GM15510 (cell line): ENCODE measurements around the gene GMDS.

Experiments used
- POLR2A ChIP-seq: IDR thresholded peaks from 3 replicates; pipeline ENCODE4 v1.6.1; 2011; ENCODE audit warnings: borderline replicate concordance; ENCODE audit not compliant: insufficient read length; ENCODE audit errors: extremely low read depth

Gene GMDS

DNA sequence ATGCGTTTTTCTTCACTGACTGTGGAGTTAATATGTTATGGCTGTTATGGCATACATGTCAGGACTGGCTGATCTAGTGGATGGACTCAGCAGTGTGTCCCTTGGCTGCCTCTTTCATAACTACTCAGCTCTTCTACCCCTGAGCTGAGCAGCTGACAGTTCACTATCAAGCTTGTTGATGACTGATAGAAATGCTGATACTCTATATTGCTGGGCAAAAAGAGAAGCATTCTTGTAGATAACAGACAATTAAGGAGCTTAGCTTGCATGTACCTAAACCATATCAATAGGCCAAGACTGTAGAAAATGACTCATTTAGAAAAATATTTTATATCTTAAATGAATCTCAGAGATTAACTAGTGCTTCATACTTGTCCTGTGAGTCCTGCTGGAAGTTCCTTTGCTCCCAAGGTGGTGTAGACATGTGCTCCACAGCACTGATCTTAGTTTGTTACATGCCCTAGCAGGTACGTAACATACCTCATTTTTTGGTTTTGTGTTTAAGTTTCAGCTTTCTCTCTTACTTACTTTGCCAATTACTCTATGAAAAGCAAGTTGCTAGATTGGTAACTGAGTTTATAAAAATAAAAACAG is 236.9 kb downstream of the GMDS start:
- TF ChIP-seq POLR2A, result no peak

DNA sequence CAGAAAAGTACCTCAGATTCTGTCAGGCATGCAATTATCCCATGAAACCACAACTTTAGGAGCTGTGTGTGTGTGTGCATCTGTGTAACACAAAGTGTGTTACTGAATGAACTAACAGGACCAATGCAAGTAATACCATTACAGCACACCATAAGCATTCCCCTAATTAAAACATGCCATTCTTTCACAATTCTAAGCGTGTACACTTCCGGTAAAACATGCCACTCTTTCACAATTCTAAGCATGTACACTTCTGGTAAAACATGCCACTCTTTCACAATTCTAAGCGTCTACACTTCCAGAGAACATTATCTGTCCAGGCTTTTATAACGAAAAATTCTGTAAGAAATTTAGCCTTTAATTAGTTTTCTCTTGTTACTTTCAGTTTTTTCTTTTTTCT is 238.2 kb downstream of the GMDS start:
- no peak for TF ChIP-seq POLR2A

DNA sequence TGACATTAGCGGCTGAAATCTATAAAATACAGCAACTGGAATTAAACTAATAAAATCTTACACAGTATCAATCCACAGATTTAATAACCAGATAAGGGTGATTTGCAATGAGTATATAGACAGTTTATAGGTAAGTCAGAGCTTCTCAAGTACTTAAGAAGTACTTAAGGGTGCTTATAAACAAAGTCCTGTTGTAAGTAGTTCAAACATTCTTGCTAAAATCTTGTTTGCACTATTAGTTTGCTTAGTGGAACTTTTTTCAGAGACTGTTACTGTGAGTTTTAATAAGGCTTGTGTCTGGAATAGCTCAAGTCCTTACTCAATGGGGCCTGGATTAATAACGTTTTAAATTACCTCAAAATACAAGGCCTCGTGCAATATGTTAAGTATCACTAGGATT is 240.5 kb downstream of the GMDS start:
- no peak for TF ChIP-seq POLR2A

DNA sequence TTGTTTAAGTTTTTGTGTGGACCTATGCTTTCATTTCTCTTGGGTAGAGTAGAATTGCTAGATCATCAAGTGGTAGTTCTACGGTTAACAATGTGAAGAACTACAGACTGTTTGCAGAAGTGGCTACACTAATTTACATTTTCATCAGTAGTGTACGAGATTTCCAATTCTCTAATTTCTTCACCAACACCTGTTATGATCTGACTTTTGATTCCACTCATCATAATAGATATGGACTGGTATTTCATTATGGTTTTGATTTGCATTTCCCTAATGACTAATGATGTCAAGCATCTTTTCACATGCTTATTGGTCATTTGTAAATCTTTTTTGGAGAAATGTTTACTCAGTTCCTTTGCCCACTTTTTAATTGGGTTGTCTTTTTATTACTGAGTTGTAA is 244.4 kb downstream of the GMDS start:
- no peak for TF ChIP-seq POLR2A

DNA sequence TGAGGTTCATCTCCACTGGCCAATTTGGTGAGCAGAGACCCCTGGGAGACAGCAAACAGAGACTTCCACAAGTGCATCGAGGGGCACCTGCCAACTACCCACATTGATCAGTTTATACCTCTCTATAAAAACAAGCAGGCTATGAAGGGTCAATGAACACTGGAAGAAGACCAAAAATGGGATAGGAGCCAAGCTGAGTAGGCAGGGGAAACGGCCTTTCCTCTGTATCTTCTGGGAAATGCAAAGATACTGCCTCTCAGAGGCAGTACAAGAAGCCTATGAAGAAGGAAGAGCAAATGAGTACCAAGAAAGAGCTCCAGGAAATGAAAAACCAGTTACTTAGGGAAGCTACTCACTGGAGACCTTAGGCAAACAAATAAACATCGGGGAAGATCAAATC is 247.7 kb downstream of the GMDS start:
- no peak for TF ChIP-seq POLR2A

DNA sequence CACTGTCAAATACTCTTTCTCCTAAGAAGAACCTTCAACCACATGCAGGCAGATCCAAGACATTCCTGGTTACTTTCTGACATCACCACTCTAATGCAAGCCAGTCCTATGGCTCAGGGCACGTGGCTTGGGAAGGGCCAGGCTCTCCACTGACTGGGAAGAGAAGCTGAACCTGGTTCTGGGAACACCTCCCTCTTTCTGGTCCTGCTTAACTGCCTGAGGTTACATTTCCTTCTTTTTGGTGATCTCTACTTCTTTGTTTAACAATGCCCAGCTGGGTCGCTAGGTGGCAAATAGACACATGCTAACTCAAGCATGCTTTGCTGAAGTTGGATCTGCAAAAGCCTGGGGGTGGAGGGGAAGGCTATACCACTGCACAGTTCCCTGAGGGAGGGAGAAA is 249.8 kb downstream of the GMDS start:
- no peak for TF ChIP-seq POLR2A

DNA sequence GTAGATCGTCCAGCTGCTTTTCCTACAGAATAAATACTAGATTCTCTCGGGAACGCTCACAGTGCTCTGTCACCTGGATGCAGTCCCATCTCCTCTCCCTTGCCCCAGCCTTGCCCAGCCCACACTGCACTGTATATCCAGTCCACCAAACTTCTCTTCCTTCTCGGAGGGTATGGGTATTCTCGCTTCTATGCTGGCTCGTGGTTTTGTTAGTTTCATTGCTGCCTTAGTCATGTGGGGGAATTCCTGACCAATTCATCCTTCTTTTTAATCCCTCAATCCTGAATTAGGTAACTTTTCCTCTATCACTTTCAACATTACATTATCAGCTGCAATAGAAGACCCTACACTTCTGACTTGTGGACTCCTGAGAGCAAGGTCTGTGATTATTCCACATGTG is 252.4 kb downstream of the GMDS start:
- TF ChIP-seq POLR2A, result no peak

DNA sequence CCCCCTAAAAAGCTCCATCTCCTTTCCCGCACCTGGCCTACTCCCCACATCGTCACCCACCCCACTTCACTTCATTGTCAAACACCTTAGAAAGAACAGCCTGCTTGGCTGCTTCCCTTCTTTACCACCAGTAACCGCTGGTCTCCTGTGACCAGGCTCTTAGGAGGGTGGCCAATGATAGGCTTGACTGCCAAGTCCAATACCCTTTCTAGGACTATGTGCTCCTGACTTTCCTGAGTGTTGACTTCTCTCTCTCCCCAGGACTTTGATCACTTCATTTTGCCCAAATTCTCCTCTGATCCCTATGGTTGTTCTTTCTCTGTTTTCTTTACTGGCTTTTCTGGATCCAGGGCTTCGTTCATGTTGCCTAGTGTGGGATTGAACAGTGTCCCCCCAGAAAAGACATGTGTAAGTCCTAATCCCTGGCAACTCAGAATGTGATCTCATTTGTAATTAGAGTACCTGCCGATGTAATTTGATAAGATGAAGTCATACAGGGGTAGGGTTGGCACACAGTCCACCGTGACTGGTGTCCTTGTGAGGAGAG is 254.0 kb downstream of the GMDS start:
- TF ChIP-seq POLR2A, result no peak

DNA sequence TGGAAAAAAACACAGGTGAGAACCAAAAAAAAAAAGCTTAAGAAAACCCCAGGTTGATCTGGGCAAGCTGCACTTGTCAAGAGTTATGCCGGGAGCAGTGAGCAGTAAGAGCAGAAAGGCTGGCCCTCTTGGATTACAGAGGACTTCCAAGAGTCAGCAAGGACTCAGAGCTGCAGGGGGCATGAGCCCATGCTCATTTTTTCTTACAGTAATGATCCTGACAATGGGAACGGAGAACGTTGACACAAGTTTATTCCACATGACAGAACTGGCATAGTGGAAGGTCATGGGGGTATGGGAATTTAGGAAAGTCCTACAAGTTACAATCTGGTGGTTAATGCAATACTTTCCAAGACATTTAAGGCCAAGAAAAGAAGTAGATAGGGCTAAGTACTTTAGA is 256.6 kb downstream of the GMDS start:
- TF ChIP-seq POLR2A, result no peak

DNA sequence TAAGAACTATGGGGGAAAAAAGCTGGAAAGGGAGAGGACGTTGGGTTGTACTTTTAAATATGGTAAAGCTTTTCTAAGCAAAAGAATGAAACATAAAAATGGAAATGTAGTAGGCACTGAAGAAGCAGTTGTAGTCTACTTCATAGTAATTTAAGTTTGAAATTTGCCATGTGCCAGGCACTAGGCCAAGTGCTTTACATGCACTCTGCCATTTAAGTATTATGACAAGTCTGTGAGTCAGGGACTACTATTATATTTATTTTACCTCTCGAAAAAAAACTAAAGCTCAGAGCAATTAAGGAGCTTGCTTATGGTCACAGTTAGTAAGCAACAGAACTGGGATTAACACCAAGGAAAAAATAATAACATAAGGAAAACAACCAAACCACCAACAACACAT is 257.8 kb downstream of the GMDS start:
- no peak for TF ChIP-seq POLR2A

DNA sequence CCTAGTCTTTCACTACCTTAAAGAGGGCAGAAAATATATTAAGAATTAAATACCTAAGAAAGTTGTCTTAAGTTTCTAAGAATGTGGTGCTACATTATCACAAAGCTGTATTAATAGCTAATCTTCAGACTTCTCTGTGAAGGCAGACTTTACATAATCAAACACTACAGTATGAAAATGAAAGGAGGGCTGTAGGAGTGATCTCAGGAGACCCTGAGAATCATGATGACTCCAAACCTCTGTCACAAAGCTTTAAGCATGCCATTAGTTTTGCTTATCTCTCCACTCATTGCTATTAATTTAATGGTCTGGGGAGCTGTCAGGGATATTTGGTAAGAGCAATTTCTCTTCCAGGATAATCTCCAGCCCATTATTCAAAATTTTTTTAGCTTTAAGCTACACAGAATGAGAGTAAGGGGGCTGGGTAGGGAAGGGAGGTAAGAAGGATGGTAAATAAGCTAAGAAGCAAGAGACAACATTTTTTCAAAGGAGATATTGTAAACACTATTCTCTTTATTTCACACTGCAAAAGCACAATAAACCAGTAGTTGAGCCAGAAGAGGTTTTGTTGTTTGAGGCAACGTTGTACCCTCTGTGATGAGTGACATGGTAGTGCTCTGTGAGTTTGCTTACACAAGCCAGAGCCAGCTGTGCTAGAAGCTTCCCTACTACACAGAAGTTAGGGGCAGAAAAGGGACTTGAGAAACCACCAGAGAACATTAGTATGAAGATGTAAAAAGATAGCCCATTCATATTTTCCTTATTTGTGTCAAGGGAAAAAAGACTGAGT is 258.8 kb downstream of the GMDS start:
- no peak for TF ChIP-seq POLR2A

DNA sequence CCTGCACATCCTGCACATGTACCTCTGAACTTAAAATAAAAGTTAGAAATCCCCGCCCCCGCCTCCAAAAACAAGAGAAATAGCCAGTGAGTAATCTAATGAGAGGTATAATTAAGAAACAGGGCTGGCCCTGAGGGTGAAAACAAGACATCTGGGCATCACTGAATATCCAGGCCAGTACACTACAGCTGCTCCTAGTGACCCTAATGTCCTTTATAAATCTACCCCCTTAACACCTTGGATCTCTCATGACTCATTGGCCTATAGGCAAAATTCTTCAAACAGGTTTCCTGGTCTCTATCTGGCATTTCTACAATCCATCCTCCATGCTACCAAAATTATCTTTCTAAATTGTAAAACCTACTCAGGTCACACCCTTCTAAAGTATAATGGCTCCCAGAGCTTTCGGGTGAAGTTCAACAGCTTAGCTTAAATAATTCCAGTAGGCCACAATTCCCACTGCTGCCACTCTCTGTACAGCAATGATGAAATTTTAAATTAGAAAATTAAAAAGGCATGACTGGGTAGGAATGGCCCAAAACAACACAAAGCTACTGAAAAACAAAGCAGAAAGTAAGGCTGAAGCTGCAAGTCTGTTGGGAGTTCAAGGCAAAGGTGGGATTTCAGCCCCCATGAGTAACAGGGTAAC is 260.9 kb downstream of the GMDS start:
- TF ChIP-seq POLR2A, result no peak

DNA sequence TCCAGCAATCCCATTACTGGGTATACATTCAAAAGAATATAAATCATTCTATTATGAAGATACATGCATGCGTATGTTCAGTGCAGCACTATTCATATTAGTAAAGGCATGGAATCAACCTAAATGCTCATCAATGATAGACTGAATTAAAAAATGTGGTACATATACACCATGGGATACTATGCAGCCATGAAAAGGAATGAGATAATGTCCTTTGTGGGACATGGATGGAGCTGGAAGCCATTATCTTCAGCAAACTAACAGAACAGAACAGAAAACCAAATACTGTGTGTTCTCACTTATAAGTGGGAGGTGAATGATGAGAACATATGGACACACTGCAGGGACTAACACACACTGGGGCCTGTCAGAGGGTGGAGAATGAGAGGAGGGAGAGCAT is 261.6 kb downstream of the GMDS start:
- TF ChIP-seq POLR2A, result no peak

DNA sequence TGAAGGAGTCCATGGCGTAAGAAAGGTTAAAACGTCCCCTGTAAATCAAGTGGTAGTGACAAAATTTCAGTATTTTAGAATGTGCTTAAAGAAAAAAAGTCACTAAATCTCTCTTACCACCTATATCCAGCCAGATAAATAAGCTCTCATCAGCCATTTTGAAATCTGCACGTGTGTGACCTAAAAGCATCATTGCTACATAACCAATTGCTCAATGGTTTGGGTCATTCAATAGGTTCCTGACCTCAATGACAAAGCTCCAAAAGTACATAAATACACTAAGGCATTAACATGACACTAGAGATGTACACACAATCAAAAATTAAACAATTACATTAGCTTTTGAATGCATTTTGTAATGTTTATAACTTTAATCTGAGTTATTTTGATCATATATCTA is 272.4 kb downstream of the GMDS start:
- TF ChIP-seq POLR2A, result no peak

DNA sequence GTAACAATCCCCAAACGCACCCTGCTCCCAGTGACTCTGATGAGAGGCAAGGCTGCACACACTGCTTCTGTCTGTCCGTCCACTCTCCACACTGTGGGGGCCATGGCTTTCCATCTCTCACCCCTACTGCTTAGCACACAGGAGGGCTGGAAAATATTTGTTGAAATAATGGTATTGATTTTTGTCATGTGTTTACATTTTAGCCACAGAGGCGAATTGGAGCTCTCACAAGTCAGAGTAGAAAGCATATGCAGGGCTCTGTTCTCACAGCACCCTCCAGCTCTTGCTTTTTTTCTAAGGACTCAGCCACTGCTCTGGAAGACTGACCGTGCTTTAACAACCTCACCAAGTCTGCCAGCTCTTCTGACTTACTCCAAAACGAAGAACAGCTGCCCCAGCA is 273.8 kb downstream of the GMDS start:
- no peak for TF ChIP-seq POLR2A

DNA sequence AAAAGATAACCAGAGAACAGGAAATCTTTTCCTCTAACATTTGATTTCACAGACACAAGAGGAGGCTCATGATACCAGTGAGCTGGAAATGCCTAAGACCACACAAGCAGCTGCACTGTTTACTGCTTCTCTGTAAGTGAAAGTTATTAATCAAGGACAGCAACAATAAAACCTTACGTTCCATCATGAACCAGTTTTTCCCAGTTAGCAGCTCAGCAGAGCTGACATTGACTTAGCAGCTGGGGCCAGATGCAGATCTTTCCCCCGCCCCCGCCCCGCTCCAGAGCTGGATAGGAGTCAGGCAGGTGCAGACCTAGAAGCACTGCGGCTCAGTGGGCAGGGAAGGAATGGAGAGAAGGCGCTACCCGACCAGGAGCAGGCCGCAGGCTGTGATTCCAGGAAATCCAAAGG is 275.2 kb downstream of the GMDS start:
- no peak for TF ChIP-seq POLR2A
